OCI-LY3 (cell line): Measurements from ENCODE around the gene WASF2.

Source experiments
- CTCF ChIP-seq: fragments of 200-600, 300-600 bp; sonication (generic); IDR thresholded peaks from 2 replicates; pipeline ENCODE4 v1.5.1; 2014; ENCODE audit warnings: antibody characterized with exemption, low read length, low read depth
- EZH2phosphoT487 ChIP-seq: fragments of 200-600 bp; shearing (Covaris generic); IDR thresholded peaks from 2 replicates; pipeline ENCODE4 v1.6.1; 2018; ENCODE audit warnings: antibody characterized with exemption, mixed run types, low read depth

GRCh38 chr1:27414091-27414490 is 75.9 kb downstream of the WASF2 start:
- TF ChIP-seq CTCF (no peak), EZH2phosphoT487 (no peak)
